CD8-positive, alpha-beta memory T cell (primary cell): Measurements from ENCODE around the gene PPIL6. TPM values are rescaled to one million over a fixed set of nuclear protein-coding genes. Genes with fewer than 3 reads are reported as not detected.

Experiments
- CTCF ChIA-PET: fragments of 350-600 bp; sonication (Branson Sonifier 250); formaldehyde crosslinking; loops from one replicate; lab custom pipeline; 2021; ENCODE audit warnings: antibody characterized with exemption; lab: Charles Lee
- POLR2A ChIA-PET: fragments of 350-600 bp; sonication (Branson Sonifier 250); formaldehyde crosslinking; loops from one replicate; lab custom pipeline; 2021; ENCODE audit warnings: antibody characterized with exemption; lab: Charles Lee
- DNase-seq, 5 donors: peaks; one replicate each; pipeline versions ENCODE4 v3.0.0 to v3.0.0-alpha.2; 2020 to 2022; ENCODE audit warnings: mixed read lengths in 1 of 5
- H3K27ac ChIP-seq: one replicate; pipeline ENCODE4 v1.7.0; 2013; ENCODE audit warnings: low read depth, mild to moderate bottlenecking, low read length, moderate library complexity
- H3K27me3 ChIP-seq: 2 replicates; pipeline ENCODE4 v1.7.0; 2013; ENCODE audit warnings: low read length, mild to moderate bottlenecking; ENCODE audit not compliant: insufficient read depth, poor library complexity, severe bottlenecking
- H3K36me3 ChIP-seq: 2 replicates; pipeline ENCODE4 v1.7.0; 2013; ENCODE audit warnings: mild to moderate bottlenecking, low read length, moderate library complexity; ENCODE audit not compliant: insufficient read depth
- H3K4me1 ChIP-seq: 2 replicates; pipeline ENCODE4 v1.7.0; 2013; ENCODE audit warnings: mild to moderate bottlenecking, low read length, moderate library complexity; ENCODE audit not compliant: insufficient read depth
- H3K4me3 ChIP-seq: 2 replicates; pipeline ENCODE4 v1.7.0; 2013; ENCODE audit warnings: mild to moderate bottlenecking, low read length
- H3K9me3 ChIP-seq: 2 replicates; pipeline ENCODE4 v1.7.0; 2013; ENCODE audit warnings: mild to moderate bottlenecking, low read length
- H3K27ac Mint-ChIP-seq, 8 donors: one replicate each; pipeline ENCODE4 v1.8.0; 2020 to 2021; ENCODE audit warnings: mixed read lengths in 8 of 8, mild to moderate bottlenecking in 6 of 8, inconsistent platforms in 3 of 8, moderate library complexity in 3 of 8
- H3K27me3 Mint-ChIP-seq, 2 donors: one replicate each; pipeline ENCODE4 v1.8.0; 2020 to 2021; ENCODE audit warnings: mixed read lengths in 2 of 2, mild to moderate bottlenecking in 1 of 2, moderate library complexity in 1 of 2
- H3K36me3 Mint-ChIP-seq, 3 donors: one replicate each; pipeline ENCODE4 v1.8.0; 2020 to 2021; ENCODE audit warnings: mixed read lengths in 3 of 3, inconsistent platforms in 1 of 3, mild to moderate bottlenecking in 1 of 3
- H3K4me1 Mint-ChIP-seq, 3 donors: one replicate each; pipeline ENCODE4 v1.8.0; 2020 to 2021; ENCODE audit warnings: mixed read lengths in 3 of 3, inconsistent platforms in 1 of 3, mild to moderate bottlenecking in 1 of 3
- H3K4me3 Mint-ChIP-seq, 7 donors: one replicate each; pipeline ENCODE4 v1.8.0; 2020 to 2021; ENCODE audit warnings: mixed read lengths in 7 of 7, mild to moderate bottlenecking in 6 of 7, moderate library complexity in 4 of 7, inconsistent platforms in 2 of 7
- H3K9me3 Mint-ChIP-seq, 5 donors: one replicate each; pipeline ENCODE4 v1.8.0; 2020 to 2022; ENCODE audit warnings: mixed read lengths in 5 of 5, mild to moderate bottlenecking in 3 of 5, moderate library complexity in 2 of 5, inconsistent platforms in 1 of 5
- polyA plus RNA-seq: library from polyadenylated mRNA; unstranded; fragments of 300-500 nt; fragmentation: Illumina TruSeq; gene quantifications from one replicate; pipeline ENCODE4 v1.2.3, GENCODE V29; 2021
- total RNA-seq, 2 experiments: library from RNA; stranded (reverse); gene quantifications; one replicate each; pipeline ENCODE4 v1.2.3, GENCODE V29; 2021

Gene PPIL6
- total and polyA plus RNA-seq, 3 experiments from 2014 or later = 0.13 to 0.46 TPM; not detected in 1

- Histone ChIP-seq H3K9me3 (no peaks in the 10 kb centered on the region), H3K36me3 (peaks cover 9% of the 10 kb centered on the region), H3K27ac (no peak overlapping the region), H3K4me1 (no peaks in the 10 kb centered on the region), H3K27me3 (no peaks in the 10 kb centered on the region), H3K4me3 (no peak overlapping the region)
- H3K9me3 Mint-ChIP-seq = peaks cover 0 to 5% (median 3%) of the 10 kb centered on the region in 5 donors
- peaks cover 10 to 24% (median 23%) of the 10 kb centered on the region in 3 donors for H3K4me1 Mint-ChIP-seq
- H3K27ac Mint-ChIP-seq = peak overlapping the region in 1 of 8 donors; percentile 14
- no peak for DNase-seq
- no peak overlapping the region for H3K4me3 Mint-ChIP-seq
- ChIA-PET POLR2A (no interaction called here), CTCF (no interaction called here)
- no peaks in the 10 kb centered on the region for H3K27me3 Mint-ChIP-seq
- H3K36me3 Mint-ChIP-seq = peaks cover 28 to 92% (median 34%) of the 10 kb centered on the region in 3 donors
Measured at GRCh38 chr6:109358204-109358603, 82.2 kb downstream of the PPIL6 start.

- H3K36me3 Mint-ChIP-seq = peaks cover 32 to 85% (median 38%) of the 10 kb centered on the region in 3 donors
- ChIA-PET POLR2A (no interaction called here), CTCF (no interaction called here)
- Histone ChIP-seq H3K4me1 (no peaks in the 10 kb centered on the region), H3K27me3 (no peaks in the 10 kb centered on the region), H3K9me3 (no peaks in the 10 kb centered on the region), H3K36me3 (peaks cover 3% of the 10 kb centered on the region), H3K4me3 (no peak overlapping the region), H3K27ac (no peak overlapping the region)
- H3K4me1 Mint-ChIP-seq = peaks cover 11 to 27% (median 25%) of the 10 kb centered on the region in 3 donors
- H3K9me3 Mint-ChIP-seq = peaks cover 0 to 5% (median 3%) of the 10 kb centered on the region in 5 donors
- no peak overlapping the region for H3K27ac Mint-ChIP-seq
- no peaks in the 10 kb centered on the region for H3K27me3 Mint-ChIP-seq
- DNase-seq = no peak
- no peak overlapping the region for H3K4me3 Mint-ChIP-seq
Measured at GRCh38 chr6:109356237-109356636, 84.2 kb downstream of the PPIL6 start.

GRCh38 chr6:109351231-109352130 is 88.9 kb downstream of the PPIL6 start:
- H3K4me3 ChIP-seq = no peak overlapping the region
- Mint-ChIP-seq H3K9me3 (peaks cover 0 to 4% (median 2%) of the 10 kb centered on the region in 5 donors), H3K36me3 (peaks cover 10 to 40% (median 21%) of the 10 kb centered on the region in 3 donors), H3K4me1 (peaks cover 3 to 15% (median 7%) of the 10 kb centered on the region in 3 donors), H3K27ac (peak overlapping the region in 5 of 8 donors; percentile 0 to 84 (median 18)), H3K27me3 (no peaks in the 10 kb centered on the region), H3K4me3 (no peak overlapping the region)
- no peaks in the 10 kb centered on the region for H3K36me3 ChIP-seq
- no peak overlapping the region for H3K27ac ChIP-seq
- POLR2A ChIA-PET = no interaction called here
- no peaks in the 10 kb centered on the region for H3K27me3 ChIP-seq
- CTCF ChIA-PET = no interaction called here
- H3K4me1 ChIP-seq = no peaks in the 10 kb centered on the region
- H3K9me3 ChIP-seq = no peaks in the 10 kb centered on the region
- no peak for DNase-seq

- Histone ChIP-seq H3K27ac (peak overlapping the region; percentile 43), H3K4me1 (no peaks in the 10 kb centered on the region), H3K9me3 (no peaks in the 10 kb centered on the region), H3K4me3 (no peak overlapping the region), H3K36me3 (no peaks in the 10 kb centered on the region), H3K27me3 (no peaks in the 10 kb centered on the region)
- H3K4me3 Mint-ChIP-seq = no peak overlapping the region
- peaks cover 0 to 1% of the 10 kb centered on the region in 2 donors for H3K27me3 Mint-ChIP-seq
- ChIA-PET POLR2A (interaction anchor here (0.6 to 1.5 kb wide), 2 partner anchors 34 to 216 kb away, joined by 5 to 7 read pairs; no protein-coding TSS in a partner anchor), CTCF (no interaction called here)
- peaks cover 6 to 21% (median 17%) of the 10 kb centered on the region in 3 donors for H3K36me3 Mint-ChIP-seq
- peaks cover 3 to 15% (median 7%) of the 10 kb centered on the region in 3 donors for H3K4me1 Mint-ChIP-seq
- no peaks in the 10 kb centered on the region for H3K9me3 Mint-ChIP-seq
- no peak for DNase-seq
- H3K27ac Mint-ChIP-seq = peak overlapping the region in 4 of 8 donors; percentile 26 to 79 (median 54)
Measured at GRCh38 chr6:109349419-109349987, 90.9 kb downstream of the PPIL6 start.

GRCh38 chr6:109348226-109348625 is 92.2 kb downstream of the PPIL6 start:
- Mint-ChIP-seq H3K36me3 (peaks cover 4 to 15% (median 11%) of the 10 kb centered on the region in 3 donors), H3K4me1 (peaks cover 3 to 15% (median 7%) of the 10 kb centered on the region in 3 donors), H3K9me3 (no peaks in the 10 kb centered on the region), H3K27ac (peak overlapping the region in 2 of 8 donors; percentile 24 to 36), H3K4me3 (no peak overlapping the region), H3K27me3 (peaks cover 0 to 1% of the 10 kb centered on the region in 2 donors)
- Histone ChIP-seq H3K27ac (no peak overlapping the region), H3K4me1 (no peaks in the 10 kb centered on the region), H3K27me3 (no peaks in the 10 kb centered on the region), H3K36me3 (no peaks in the 10 kb centered on the region), H3K4me3 (no peak overlapping the region), H3K9me3 (no peaks in the 10 kb centered on the region)
- no peak for DNase-seq
- POLR2A ChIA-PET = no interaction called here
- CTCF ChIA-PET = no interaction called here

GRCh38 chr6:109347779-109348178 is 92.6 kb downstream of the PPIL6 start:
- Mint-ChIP-seq H3K9me3 (no peaks in the 10 kb centered on the region), H3K36me3 (peaks cover 0 to 13% (median 6%) of the 10 kb centered on the region in 3 donors), H3K4me3 (no peak overlapping the region), H3K4me1 (peaks cover 3 to 15% (median 7%) of the 10 kb centered on the region in 3 donors), H3K27me3 (peaks cover 0 to 1% of the 10 kb centered on the region in 2 donors), H3K27ac (no peak overlapping the region)
- ChIA-PET POLR2A (no interaction called here), CTCF (no interaction called here)
- no peak overlapping the region for H3K4me3 ChIP-seq
- H3K27ac ChIP-seq = no peak overlapping the region
- no peak for DNase-seq
- no peaks in the 10 kb centered on the region for H3K9me3 ChIP-seq
- H3K4me1 ChIP-seq = no peaks in the 10 kb centered on the region
- H3K27me3 ChIP-seq = no peaks in the 10 kb centered on the region
- H3K36me3 ChIP-seq = no peaks in the 10 kb centered on the region

GRCh38 chr6:109345986-109346385 is 94.4 kb downstream of the PPIL6 start:
- ChIA-PET CTCF (no interaction called here), POLR2A (no interaction called here)
- H3K4me3 Mint-ChIP-seq = no peak overlapping the region
- Histone ChIP-seq H3K4me1 (no peaks in the 10 kb centered on the region), H3K4me3 (no peak overlapping the region), H3K27ac (no peak overlapping the region), H3K9me3 (no peaks in the 10 kb centered on the region), H3K27me3 (no peaks in the 10 kb centered on the region), H3K36me3 (no peaks in the 10 kb centered on the region)
- peaks cover 0 to 1% of the 10 kb centered on the region in 2 donors for H3K27me3 Mint-ChIP-seq
- peak overlapping the region in 1 of 8 donors; percentile 58 for H3K27ac Mint-ChIP-seq
- H3K9me3 Mint-ChIP-seq = no peaks in the 10 kb centered on the region
- H3K4me1 Mint-ChIP-seq = peaks cover 0 to 4% (median 0%) of the 10 kb centered on the region in 3 donors
- DNase-seq = no peak
- peaks cover 0 to 9% (median 3%) of the 10 kb centered on the region in 3 donors for H3K36me3 Mint-ChIP-seq

GRCh38 chr6:109344226-109344625 is 96.2 kb downstream of the PPIL6 start:
- no peak overlapping the region for H3K27ac ChIP-seq
- H3K4me3 ChIP-seq = no peak overlapping the region
- no peaks in the 10 kb centered on the region for H3K9me3 ChIP-seq
- ChIA-PET CTCF (no interaction called here), POLR2A (no interaction called here)
- Mint-ChIP-seq H3K4me3 (no peak overlapping the region), H3K27me3 (peaks cover 0 to 1% of the 10 kb centered on the region in 2 donors), H3K27ac (peak overlapping the region in 1 of 8 donors; percentile 4), H3K36me3 (peaks cover 0 to 6% (median 5%) of the 10 kb centered on the region in 3 donors), H3K9me3 (no peaks in the 10 kb centered on the region), H3K4me1 (no peaks in the 10 kb centered on the region)
- H3K4me1 ChIP-seq = no peaks in the 10 kb centered on the region
- no peaks in the 10 kb centered on the region for H3K36me3 ChIP-seq
- no peaks in the 10 kb centered on the region for H3K27me3 ChIP-seq
- DNase-seq = no peak
